A549 treated with AZD9567 at 1 μM for 4 hours (cell line): Measurements from ENCODE around the gene NPIPA3. TPM values are rescaled to one million over a fixed set of nuclear protein-coding genes. Genes with fewer than 3 reads are reported as not detected.

ENCODE experiments used
- total RNA-seq: library from RNA; stranded (reverse); fragments of 200-300 nt; extraction: Qiagen RNA extraction; gene quantifications from 5 replicates; pipeline ENCODE4 v1.2.3, GENCODE V29; 2022; ENCODE audit not compliant: insufficient read depth

NPIPA3 gene
- 1.1 to 2.0 TPM (median 1.4 TPM) in 4 of 5 replicates, not detected in the other for total RNA-seq

GRCh38 chr16:14703156-14704011, at the start of gene NPIPA3:
NPIPA3 (plus strand) TSS chr16:14703411; CDS start chr16:14708944, 5,533 bp downstream.

GRCh38 chr16:14694129-14694528, 9.1 kb upstream of the NPIPA3 start, which contains the start of gene PLA2G10:
PLA2G10 (minus strand) TSS chr16:14694308; CDS start chr16:14694229, 79 bp downstream.

GRCh38 chr16:14742273-14743128, 39.3 kb downstream of the NPIPA3 start, which contains the start of gene NPIPA2:
NPIPA2 (plus strand) TSS chr16:14742533; CDS start chr16:14748066, 5,533 bp downstream.

Other genes starting within 250 kb of the NPIPA3 start
- gene PARN, start 73.2 kb upstream of the NPIPA3 start, total RNA-seq = 31.6 to 73.1 TPM (median 32.4 TPM) in 5 replicates
- gene BFAR, start 70.5 kb upstream of the NPIPA3 start, total RNA-seq = 94.0 to 102 TPM (median 99.8 TPM) in 5 replicates
- gene PLA2G10, start 9.1 kb upstream of the NPIPA3 start, total RNA-seq = 0.25 to 0.43 TPM (median 0.28 TPM) in 4 of 5 replicates, not detected in the other
- 1.5 to 2.4 TPM (median 1.9 TPM) in 4 of 5 replicates, not detected in the other for gene NPIPA2, start 39.1 kb downstream of the NPIPA3 start, total RNA-seq
- 86.4 to 151 TPM (median 95.2 TPM) in 5 replicates for gene NOMO1, start 130.3 kb downstream of the NPIPA3 start, total RNA-seq
- gene NPIPA1, start 234.0 kb downstream of the NPIPA3 start, total RNA-seq = 45.9 to 56.8 TPM (median 52.8 TPM) in 5 replicates